GM23338 (cell line): ENCODE results near the gene VAV3. TPM values are rescaled to one million over a fixed set of nuclear protein-coding genes. Genes with fewer than 3 reads are reported as not detected.

ENCODE experiments used
- ATAC-seq: fragments of 200-7000 bp; cut with Tn5 transposase; 3 replicates; pipeline ENCODE4 v1.9.1; 2020
- DNase-seq: peaks from one replicate; pipeline ENCODE4 v3.0.0-alpha.2; 2015; ENCODE audit warnings: low spot score
- H2AFZ ChIP-seq: fragments of 200-600 bp; sonication (generic); 2 replicates; pipeline ENCODE4 v1.8.0; 2016; ENCODE audit warnings: antibody characterized with exemption, mild to moderate bottlenecking, moderate library complexity
- H3F3A ChIP-seq: fragments of 200-600 bp; sonication (generic); replicated peaks from 2 replicates; pipeline ENCODE4 v1.8.0; 2017; ENCODE audit warnings: antibody characterized with exemption, mixed run types, low read depth
- H3K27ac ChIP-seq: fragments of 200-600 bp; sonication (generic); 2 replicates; pipeline ENCODE4 v1.6.1; 2016; ENCODE audit warnings: low read depth
- H3K27me3 ChIP-seq: fragments of 200-600 bp; sonication (generic); 2 replicates; pipeline ENCODE4 v1.8.0; 2016; ENCODE audit warnings: mild to moderate bottlenecking, mixed run types, moderate library complexity; ENCODE audit not compliant: insufficient read depth
- H3K36me3 ChIP-seq: fragments of 200-600 bp; sonication (generic); 2 replicates; pipeline ENCODE4 v1.8.0; 2016; ENCODE audit warnings: mild to moderate bottlenecking; ENCODE audit not compliant: insufficient read depth
- H3K4me1 ChIP-seq: fragments of 200-600 bp; sonication (generic); 2 replicates; pipeline ENCODE4 v1.8.0; 2016; ENCODE audit warnings: mild to moderate bottlenecking, moderate library complexity; ENCODE audit not compliant: insufficient read depth
- H3K4me2 ChIP-seq: fragments of 200-600 bp; sonication (generic); 2 replicates; pipeline ENCODE4 v1.7.1; 2017; ENCODE audit warnings: mixed run types
- H3K4me3 ChIP-seq: fragments of 200-600 bp; sonication (generic); 2 replicates; pipeline ENCODE4 v1.6.1; 2016; ENCODE audit warnings: mixed run types
- H3K79me2 ChIP-seq: fragments of 200-600 bp; sonication (generic); replicated peaks from 2 replicates; pipeline ENCODE4 v1.8.0; 2017; ENCODE audit warnings: mild to moderate bottlenecking; ENCODE audit not compliant: insufficient read depth
- H3K9me2 ChIP-seq: fragments of 200-600 bp; sonication (generic); 2 replicates; pipeline ENCODE4 v1.8.0; 2017; ENCODE audit not compliant: insufficient read depth
- H4K20me1 ChIP-seq: fragments of 200-600 bp; sonication (generic); replicated peaks from 2 replicates; pipeline ENCODE4 v1.8.0; 2017; ENCODE audit warnings: mild to moderate bottlenecking; ENCODE audit not compliant: insufficient read depth
- H3K27ac Mint-ChIP-seq: 2 replicates; pipeline ENCODE4 v1.8.0; 2020; ENCODE audit warnings: inconsistent platforms, mild to moderate bottlenecking, moderate library complexity, mixed read lengths
- H3K27me3 Mint-ChIP-seq: 3 replicates; pipeline ENCODE4 v1.8.0; 2022; ENCODE audit warnings: low read depth, mild to moderate bottlenecking, moderate library complexity, mixed read lengths, inconsistent platforms; ENCODE audit not compliant: insufficient read depth, poor library complexity
- H3K36me3 Mint-ChIP-seq: 3 replicates; pipeline ENCODE4 v1.8.0; 2021; ENCODE audit warnings: low read depth, mild to moderate bottlenecking, inconsistent platforms, moderate library complexity, mixed read lengths
- H3K4me1 Mint-ChIP-seq: 3 replicates; pipeline ENCODE4 v1.8.0; 2020; ENCODE audit warnings: mild to moderate bottlenecking, inconsistent platforms, mixed read lengths
- H3K4me3 Mint-ChIP-seq: 3 replicates; pipeline ENCODE4 v1.8.0; 2021; ENCODE audit warnings: moderate library complexity, mild to moderate bottlenecking, inconsistent platforms, mixed read lengths
- H3K9me3 Mint-ChIP-seq: 3 replicates; pipeline ENCODE4 v1.8.0; 2020; ENCODE audit warnings: moderate library complexity, mild to moderate bottlenecking, inconsistent platforms, mixed read lengths
- CREB1 ChIP-seq: fragments of 250-450 bp; sonication (Bioruptor Pico); IDR thresholded peaks from 2 replicates; pipeline ENCODE4 v1.5.0; 2020; ENCODE audit warnings: low read depth, mild to moderate bottlenecking, moderate library complexity
- JUNB ChIP-seq: IDR thresholded peaks from one replicate; pipeline ENCODE4 v1.6.1; 2016; ENCODE audit warnings: antibody characterized with exemption; ENCODE audit not compliant: unreplicated experiment
- NANOG ChIP-seq: IDR thresholded peaks from 2 replicates; pipeline ENCODE4 v1.6.1; 2016; ENCODE audit warnings: antibody characterized with exemption, borderline replicate concordance
- STAT1 ChIP-seq: IDR thresholded peaks from one replicate; pipeline ENCODE4 v1.6.1; 2016; ENCODE audit warnings: antibody characterized with exemption; ENCODE audit not compliant: unreplicated experiment
- polyA plus RNA-seq: library from polyadenylated mRNA; unstranded; fragments of >200 nt; fragmentation: Nextera tagmentation; extraction: Ambion mirVana; gene quantifications from 2 replicates; pipeline ENCODE4 v1.2.1, GENCODE V29; 2016
- total RNA-seq: library from RNA; depleted of rRNA; stranded (reverse); fragments of >200 nt; shearing (Covaris generic); gene quantifications from 2 replicates; pipeline ENCODE4 v1.2.3, GENCODE V29; 2014
- TF ChIP-seq, protein P1 (sequence below): IDR thresholded peaks from one replicate; pipeline ENCODE4 v1.6.1; 2018; ENCODE audit warnings: antibody characterized with exemption; ENCODE audit not compliant: unreplicated experiment

VAV3 gene
- total and polyA plus RNA-seq, 2 experiments from 2014 or later = 3.0 to 11.3 TPM

DNA sequence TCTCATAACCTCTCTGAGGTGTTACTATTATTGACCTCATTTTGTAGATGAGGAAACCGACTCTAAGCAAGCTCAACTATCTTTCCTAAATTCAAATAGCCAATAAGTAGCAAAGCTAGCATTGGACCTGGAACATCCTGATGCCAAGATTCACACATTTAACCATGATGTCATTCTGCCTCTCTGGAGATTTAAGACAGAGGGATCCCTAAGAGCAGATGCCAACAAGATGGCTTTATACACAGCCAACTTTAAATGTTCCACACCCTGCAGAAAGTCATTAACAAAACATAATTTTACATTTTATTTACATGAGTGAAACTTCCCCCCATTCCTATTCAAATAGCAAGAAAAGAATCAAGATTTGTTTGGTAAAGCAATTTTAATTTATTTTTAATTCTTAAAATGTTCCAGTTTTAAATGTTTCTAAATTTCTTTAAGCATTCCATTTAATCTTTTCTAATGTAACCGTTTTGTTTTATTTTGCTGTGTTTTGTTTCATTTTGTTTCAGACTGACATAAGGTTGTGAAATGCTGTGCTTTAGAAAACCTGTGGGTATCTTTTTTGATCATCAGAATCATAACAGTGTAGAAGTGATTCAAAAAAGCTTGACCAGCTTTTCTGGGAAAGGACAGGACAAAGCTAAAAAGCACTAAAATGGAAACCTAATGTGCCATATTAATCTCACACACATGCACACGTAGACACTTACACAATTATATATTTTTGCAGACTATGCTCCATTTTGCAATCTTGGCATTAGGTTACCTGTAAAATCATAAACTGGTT is 7.6 kb upstream of the VAV3 start:
- no peaks in the 10 kb centered on the region for H4K20me1 ChIP-seq
- Mint-ChIP-seq H3K4me1 (peaks cover 2% of the 10 kb centered on the region; the same call in 2 of the 3 replicates), H3K4me3 (no peak overlapping the region), H3K36me3 (no peaks in the 10 kb centered on the region), H3K9me3 (no peaks in the 10 kb centered on the region), H3K27ac (no peak overlapping the region), H3K27me3 (peaks cover 1% of the 10 kb centered on the region)
- H2AFZ ChIP-seq = no peak overlapping the region
- no peaks in the 10 kb centered on the region for H3K79me2 ChIP-seq
- no peaks in the 10 kb centered on the region for H3K4me1 ChIP-seq
- H3K36me3 ChIP-seq = no peaks in the 10 kb centered on the region
- no peak overlapping the region for H3K27ac ChIP-seq
- no peaks in the 10 kb centered on the region for H3K9me2 ChIP-seq
- no peaks in the 10 kb centered on the region for H3F3A ChIP-seq
- no peak overlapping the region for H3K4me3 ChIP-seq
- H3K4me2 ChIP-seq = no peak overlapping the region
- ATAC-seq (no peak), DNase-seq (no peak)
- H3K27me3 ChIP-seq = no peaks in the 10 kb centered on the region
- no peak for TF ChIP-seq CREB1 (CRISPR knock-in tag)
- TF ChIP-seq JUNB = no peak
- TF ChIP-seq STAT1 = no peak
- TF ChIP-seq NANOG = no peak

DNA sequence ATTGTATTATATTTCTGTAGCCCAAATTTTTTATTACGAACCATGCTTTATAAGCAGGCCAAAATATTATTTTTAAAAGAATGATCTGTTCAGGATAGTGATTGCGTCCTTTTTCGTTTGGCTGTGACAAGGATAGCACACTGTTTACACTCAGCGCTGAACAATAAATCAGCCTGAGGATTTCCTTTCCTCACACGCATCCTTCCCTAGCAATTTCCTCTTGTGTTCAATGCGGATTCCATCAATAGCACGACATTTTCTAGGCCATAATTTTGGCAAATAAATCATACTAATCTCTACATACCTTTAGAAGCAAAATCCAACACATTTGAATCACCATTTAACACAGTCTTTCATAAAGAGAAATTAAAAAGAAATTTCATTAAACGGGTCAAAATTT is 1.6 kb upstream of the VAV3 start:
- Histone ChIP-seq H3K9me2 (no peaks in the 10 kb centered on the region), H3F3A (peaks cover 3% of the 10 kb centered on the region; the same call in 1 of the 2 replicates), H3K79me2 (peaks cover 7% of the 10 kb centered on the region; the same call in 1 of the 2 replicates), H2AFZ (peak overlapping the region; percentile 97; the same call in 1 of the 2 replicates), H3K4me1 (peaks cover 14% of the 10 kb centered on the region), H3K4me3 (no peak overlapping the region), H4K20me1 (no peaks in the 10 kb centered on the region), H3K27me3 (peaks cover 26% of the 10 kb centered on the region), H3K4me2 (no peak overlapping the region), H3K36me3 (no peaks in the 10 kb centered on the region), H3K27ac (no peak overlapping the region)
- TF ChIP-seq, protein P1, sequence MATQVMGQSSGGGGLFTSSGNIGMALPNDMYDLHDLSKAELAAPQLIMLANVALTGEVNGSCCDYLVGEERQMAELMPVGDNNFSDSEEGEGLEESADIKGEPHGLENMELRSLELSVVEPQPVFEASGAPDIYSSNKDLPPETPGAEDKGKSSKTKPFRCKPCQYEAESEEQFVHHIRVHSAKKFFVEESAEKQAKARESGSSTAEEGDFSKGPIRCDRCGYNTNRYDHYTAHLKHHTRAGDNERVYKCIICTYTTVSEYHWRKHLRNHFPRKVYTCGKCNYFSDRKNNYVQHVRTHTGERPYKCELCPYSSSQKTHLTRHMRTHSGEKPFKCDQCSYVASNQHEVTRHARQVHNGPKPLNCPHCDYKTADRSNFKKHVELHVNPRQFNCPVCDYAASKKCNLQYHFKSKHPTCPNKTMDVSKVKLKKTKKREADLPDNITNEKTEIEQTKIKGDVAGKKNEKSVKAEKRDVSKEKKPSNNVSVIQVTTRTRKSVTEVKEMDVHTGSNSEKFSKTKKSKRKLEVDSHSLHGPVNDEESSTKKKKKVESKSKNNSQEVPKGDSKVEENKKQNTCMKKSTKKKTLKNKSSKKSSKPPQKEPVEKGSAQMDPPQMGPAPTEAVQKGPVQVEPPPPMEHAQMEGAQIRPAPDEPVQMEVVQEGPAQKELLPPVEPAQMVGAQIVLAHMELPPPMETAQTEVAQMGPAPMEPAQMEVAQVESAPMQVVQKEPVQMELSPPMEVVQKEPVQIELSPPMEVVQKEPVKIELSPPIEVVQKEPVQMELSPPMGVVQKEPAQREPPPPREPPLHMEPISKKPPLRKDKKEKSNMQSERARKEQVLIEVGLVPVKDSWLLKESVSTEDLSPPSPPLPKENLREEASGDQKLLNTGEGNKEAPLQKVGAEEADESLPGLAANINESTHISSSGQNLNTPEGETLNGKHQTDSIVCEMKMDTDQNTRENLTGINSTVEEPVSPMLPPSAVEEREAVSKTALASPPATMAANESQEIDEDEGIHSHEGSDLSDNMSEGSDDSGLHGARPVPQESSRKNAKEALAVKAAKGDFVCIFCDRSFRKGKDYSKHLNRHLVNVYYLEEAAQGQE = no peak
- no peak for ATAC-seq
- H3K36me3 Mint-ChIP-seq = no peaks in the 10 kb centered on the region
- H3K9me3 Mint-ChIP-seq = no peaks in the 10 kb centered on the region
- no peak overlapping the region; the same call in 2 of the 3 replicates for H3K4me3 Mint-ChIP-seq
- H3K27ac Mint-ChIP-seq = no peak overlapping the region
- DNase-seq = no peak
- peaks cover 13% of the 10 kb centered on the region for H3K27me3 Mint-ChIP-seq
- peaks cover 12% of the 10 kb centered on the region; the same call in 2 of the 3 replicates for H3K4me1 Mint-ChIP-seq
